WTC11 (cell line): Measurements from ENCODE around the gene STAMBPL1. TPM values are rescaled to one million over a fixed set of nuclear protein-coding genes. Genes with fewer than 3 reads are reported as not detected.

Experiments used
- ATAC-seq: fragments of 200-7000 bp; cut with Tn5 transposase; 2 replicates; pipeline ENCODE4 v1.10.0; 2021; ENCODE audit warnings: mild to moderate bottlenecking, moderate library complexity
- CTCF ChIA-PET: fragments of 300-600 bp; sonication (Branson Sonifier 250); formaldehyde crosslinking; loops from one replicate; lab custom pipeline; 2021; ENCODE audit warnings: antibody characterized with exemption; lab: Charles Lee
- POLR2A ChIA-PET: fragments of 350-600 bp; sonication (Branson Sonifier 250); formaldehyde crosslinking; loops from one replicate; lab custom pipeline; 2021; ENCODE audit warnings: antibody characterized with exemption; lab: Charles Lee
- DNase-seq: peaks from one replicate; pipeline ENCODE4 v3.0.0; 2021; ENCODE audit warnings: low spot score
- H3K27ac Mint-ChIP-seq: 2 replicates; pipeline ENCODE4 v1.8.0; 2021; ENCODE audit warnings: mixed read lengths
- H3K27me3 Mint-ChIP-seq: 2 replicates; pipeline ENCODE4 v1.8.0; 2021; ENCODE audit warnings: low read depth, mild to moderate bottlenecking, moderate library complexity, mixed read lengths
- H3K36me3 Mint-ChIP-seq: 2 replicates; pipeline ENCODE4 v1.8.0; 2021; ENCODE audit warnings: mixed read lengths
- H3K4me1 Mint-ChIP-seq: 2 replicates; pipeline ENCODE4 v1.8.0; 2022; ENCODE audit warnings: mixed read lengths
- H3K4me3 Mint-ChIP-seq: 2 replicates; pipeline ENCODE4 v1.8.0; 2021; ENCODE audit warnings: mild to moderate bottlenecking, moderate library complexity, mixed read lengths
- H3K9me3 Mint-ChIP-seq: 2 replicates; pipeline ENCODE4 v1.8.0; 2021; ENCODE audit warnings: mixed read lengths
- CBFB ChIP-seq: sonication (generic); formaldehyde crosslinking; IDR thresholded peaks from 2 replicates; pipeline ENCODE4 v1.8.1; 2022; ENCODE audit warnings: mild to moderate bottlenecking, low read depth, missing genetic modification reagents
- CREB1 ChIP-seq: sonication (generic); formaldehyde crosslinking; IDR thresholded peaks from 2 replicates; pipeline ENCODE4 v1.8.0; 2023; ENCODE audit warnings: mild to moderate bottlenecking, missing genetic modification reagents
- ELF4 ChIP-seq: sonication (generic); formaldehyde crosslinking; IDR thresholded peaks from 2 replicates; pipeline ENCODE4 v1.8.1; 2022; ENCODE audit warnings: low read depth, mild to moderate bottlenecking, moderate library complexity, missing genetic modification reagents
- FOXK1 ChIP-seq: sonication (generic); formaldehyde crosslinking; IDR thresholded peaks from 2 replicates; pipeline ENCODE4 v1.8.0; 2022; ENCODE audit warnings: mild to moderate bottlenecking, moderate library complexity, missing genetic modification reagents
- FOXP1 ChIP-seq: sonication (generic); formaldehyde crosslinking; IDR thresholded peaks from 2 replicates; pipeline ENCODE4 v1.8.0; 2022; ENCODE audit warnings: missing genetic modification reagents, mild to moderate bottlenecking, moderate library complexity, borderline replicate concordance
- GRHL2 ChIP-seq: fragments of 250-450 bp; sonication (Bioruptor Pico); IDR thresholded peaks from 2 replicates; pipeline ENCODE4 v1.8.0; 2022; ENCODE audit warnings: mild to moderate bottlenecking, moderate library complexity; ENCODE audit not compliant: insufficient replicate concordance, severe bottlenecking
- KAT7 ChIP-seq: sonication (generic); formaldehyde crosslinking; IDR thresholded peaks from 2 replicates; pipeline ENCODE4 v1.8.1; 2023; ENCODE audit warnings: missing genetic modification reagents, mild to moderate bottlenecking, borderline replicate concordance
- MYBL2 ChIP-seq: sonication (generic); formaldehyde crosslinking; IDR thresholded peaks from 2 replicates; pipeline ENCODE4 v1.8.1; 2023; ENCODE audit warnings: mild to moderate bottlenecking, moderate library complexity, missing genetic modification reagents
- NR1H2 ChIP-seq: sonication (generic); formaldehyde crosslinking; IDR thresholded peaks from 2 replicates; pipeline ENCODE4 v1.9.0; 2021; ENCODE audit warnings: mild to moderate bottlenecking, moderate library complexity, missing genetic modification reagents
- RORB ChIP-seq: fragments of 250-450 bp; sonication (Bioruptor Pico); IDR thresholded peaks from 2 replicates; pipeline ENCODE4 v1.9.0; 2021; ENCODE audit warnings: mild to moderate bottlenecking
- SOX15 ChIP-seq: fragments of 250-450 bp; sonication (Bioruptor Pico); IDR thresholded peaks from 2 replicates; pipeline ENCODE4 v1.9.0; 2021; ENCODE audit warnings: mild to moderate bottlenecking
- TCF7 ChIP-seq: sonication (generic); formaldehyde crosslinking; IDR thresholded peaks from 2 replicates; pipeline ENCODE4 v1.8.0; 2022; ENCODE audit warnings: mild to moderate bottlenecking, low read depth, missing genetic modification reagents, moderate library complexity
- ZNF121 ChIP-seq: sonication (generic); formaldehyde crosslinking; IDR thresholded peaks from 2 replicates; pipeline ENCODE4 v1.8.0; 2023; ENCODE audit warnings: missing genetic modification reagents
- ZNF138 ChIP-seq: sonication (generic); formaldehyde crosslinking; conservative IDR thresholded peaks from 2 replicates; pipeline ENCODE4 v1.8.1; 2022; ENCODE audit warnings: mild to moderate bottlenecking, moderate library complexity, missing genetic modification reagents
- ZNF263 ChIP-seq: sonication (generic); formaldehyde crosslinking; IDR thresholded peaks from 2 replicates; pipeline ENCODE4 v1.8.1; 2022; ENCODE audit warnings: low read depth, mild to moderate bottlenecking, moderate library complexity, missing genetic modification reagents
- ZNF423 ChIP-seq: fragments of 250-450 bp; sonication (Bioruptor Pico); IDR thresholded peaks from 2 replicates; pipeline ENCODE4 v2.1.2; 2022; ENCODE audit warnings: mild to moderate bottlenecking, moderate library complexity
- total RNA-seq: library from RNA; stranded (reverse); gene quantifications from 3 replicates; pipeline ENCODE4 v1.2.3, GENCODE V29; 2021
- TF ChIP-seq, protein P1 (sequence below): sonication (generic); formaldehyde crosslinking; IDR thresholded peaks from 2 replicates; pipeline ENCODE4 v1.8.0; 2022; ENCODE audit warnings: mild to moderate bottlenecking, missing genetic modification reagents
- TF ChIP-seq, protein P2 (sequence below): sonication (generic); formaldehyde crosslinking; IDR thresholded peaks from 2 replicates; pipeline ENCODE4 v1.8.0; 2022; ENCODE audit warnings: mild to moderate bottlenecking, missing genetic modification reagents
- TF ChIP-seq, protein P3 (sequence below): sonication (generic); formaldehyde crosslinking; IDR thresholded peaks from 2 replicates; pipeline ENCODE4 v1.8.1; 2023; ENCODE audit warnings: mild to moderate bottlenecking, missing genetic modification reagents, moderate library complexity
- TF ChIP-seq, protein P4 (sequence below): sonication (generic); formaldehyde crosslinking; IDR thresholded peaks from 2 replicates; pipeline ENCODE4 v1.8.0; 2022; ENCODE audit warnings: mild to moderate bottlenecking, missing genetic modification reagents
- TF ChIP-seq, protein P5 (sequence below): fragments of 250-450 bp; sonication (Bioruptor Pico); IDR thresholded peaks from 2 replicates; pipeline ENCODE4 v1.8.0; 2021; ENCODE audit warnings: mild to moderate bottlenecking

Gene STAMBPL1
- total RNA-seq, 1 experiment from 2014 or later, result 3.9 TPM

GRCh38 chr10:88966797-88967196, 86.8 kb downstream of the STAMBPL1 start:
- no peak for TF ChIP-seq ZNF138 (CRISPR knock-in tag)
- TF ChIP-seq SOX15 (CRISPR knock-in tag), result no peak
- TF ChIP-seq CREB1, result no peak
- TF ChIP-seq, protein P1, sequence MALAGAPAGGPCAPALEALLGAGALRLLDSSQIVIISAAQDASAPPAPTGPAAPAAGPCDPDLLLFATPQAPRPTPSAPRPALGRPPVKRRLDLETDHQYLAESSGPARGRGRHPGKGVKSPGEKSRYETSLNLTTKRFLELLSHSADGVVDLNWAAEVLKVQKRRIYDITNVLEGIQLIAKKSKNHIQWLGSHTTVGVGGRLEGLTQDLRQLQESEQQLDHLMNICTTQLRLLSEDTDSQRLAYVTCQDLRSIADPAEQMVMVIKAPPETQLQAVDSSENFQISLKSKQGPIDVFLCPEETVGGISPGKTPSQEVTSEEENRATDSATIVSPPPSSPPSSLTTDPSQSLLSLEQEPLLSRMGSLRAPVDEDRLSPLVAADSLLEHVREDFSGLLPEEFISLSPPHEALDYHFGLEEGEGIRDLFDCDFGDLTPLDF (CRISPR knock-in tag), result no peak
- TF ChIP-seq MYBL2 (CRISPR knock-in tag), result no peak
- no peak for TF ChIP-seq FOXP1 (CRISPR knock-in tag)
- no peak for TF ChIP-seq GRHL2 (CRISPR knock-in tag)
- no peak for TF ChIP-seq NR1H2
- TF ChIP-seq ZNF121 (CRISPR knock-in tag), result no peak
- no peak for TF ChIP-seq FOXK1
- TF ChIP-seq TCF7 (CRISPR knock-in tag), result no peak
- no peak for TF ChIP-seq KAT7 (CRISPR knock-in tag)
- TF ChIP-seq, protein P2, sequence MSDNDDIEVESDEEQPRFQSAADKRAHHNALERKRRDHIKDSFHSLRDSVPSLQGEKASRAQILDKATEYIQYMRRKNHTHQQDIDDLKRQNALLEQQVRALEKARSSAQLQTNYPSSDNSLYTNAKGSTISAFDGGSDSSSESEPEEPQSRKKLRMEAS (CRISPR knock-in tag), result no peak
- H3K4me3 Mint-ChIP-seq, result no peak overlapping the region
- H3K36me3 Mint-ChIP-seq, result no peaks in the 10 kb centered on the region
- H3K4me1 Mint-ChIP-seq, result peaks cover 22% of the 10 kb centered on the region
- ChIA-PET POLR2A (no interaction called here), CTCF (interaction anchor here (1.1 kb wide), 1 partner anchor 32 kb away, joined by 4 read pairs; no protein-coding TSS in a partner anchor)
- H3K27me3 Mint-ChIP-seq, result no peaks in the 10 kb centered on the region
- no peak for DNase-seq
- no peaks in the 10 kb centered on the region for H3K9me3 Mint-ChIP-seq
- no peak overlapping the region for H3K27ac Mint-ChIP-seq
- ATAC-seq, result no peak

DNA sequence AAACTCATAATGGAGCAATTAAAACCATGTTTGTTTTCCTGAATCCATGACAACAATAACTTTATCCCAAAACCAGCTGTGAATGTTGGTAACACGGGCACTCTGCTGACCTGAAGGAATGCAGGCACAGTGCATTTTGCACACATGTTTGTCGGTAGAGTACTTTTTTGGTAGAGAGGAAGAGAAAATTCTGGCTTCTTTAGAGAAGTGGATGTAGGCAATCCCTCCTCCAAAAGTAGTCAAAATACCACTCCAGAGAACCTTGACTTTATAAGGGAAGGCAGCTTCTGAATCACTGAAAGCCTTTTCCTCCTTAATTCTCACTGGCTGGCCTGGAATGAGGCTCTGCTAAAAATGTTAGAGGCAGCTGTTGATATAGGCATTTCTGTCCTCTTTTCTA, 88.3 kb downstream of the STAMBPL1 start:
- ATAC-seq, result no peak
- CTCF ChIA-PET, result no interaction called here
- H3K27ac Mint-ChIP-seq, result no peak overlapping the region

More for the DNA sequence above, 88.3 kb downstream of the STAMBPL1 start:
- H3K27me3 Mint-ChIP-seq, result no peaks in the 10 kb centered on the region
- DNase-seq, result no peak
- H3K36me3 Mint-ChIP-seq, result no peaks in the 10 kb centered on the region
- H3K4me1 Mint-ChIP-seq, result peaks cover 22% of the 10 kb centered on the region
- TF ChIP-seq ZNF121 (CRISPR knock-in tag) (no peak), TCF7 (CRISPR knock-in tag) (no peak), ELF4 (CRISPR knock-in tag) (no peak), RORB (CRISPR knock-in tag) (no peak), MYBL2 (CRISPR knock-in tag) (no peak), NR1H2 (no peak), CBFB (CRISPR knock-in tag) (no peak), ZNF263 (no peak), ZNF423 (no peak)
- TF ChIP-seq, protein P3, sequence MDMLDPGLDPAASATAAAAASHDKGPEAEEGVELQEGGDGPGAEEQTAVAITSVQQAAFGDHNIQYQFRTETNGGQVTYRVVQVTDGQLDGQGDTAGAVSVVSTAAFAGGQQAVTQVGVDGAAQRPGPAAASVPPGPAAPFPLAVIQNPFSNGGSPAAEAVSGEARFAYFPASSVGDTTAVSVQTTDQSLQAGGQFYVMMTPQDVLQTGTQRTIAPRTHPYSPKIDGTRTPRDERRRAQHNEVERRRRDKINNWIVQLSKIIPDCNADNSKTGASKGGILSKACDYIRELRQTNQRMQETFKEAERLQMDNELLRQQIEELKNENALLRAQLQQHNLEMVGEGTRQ (CRISPR knock-in tag), result no peak
- TF ChIP-seq, protein P4, sequence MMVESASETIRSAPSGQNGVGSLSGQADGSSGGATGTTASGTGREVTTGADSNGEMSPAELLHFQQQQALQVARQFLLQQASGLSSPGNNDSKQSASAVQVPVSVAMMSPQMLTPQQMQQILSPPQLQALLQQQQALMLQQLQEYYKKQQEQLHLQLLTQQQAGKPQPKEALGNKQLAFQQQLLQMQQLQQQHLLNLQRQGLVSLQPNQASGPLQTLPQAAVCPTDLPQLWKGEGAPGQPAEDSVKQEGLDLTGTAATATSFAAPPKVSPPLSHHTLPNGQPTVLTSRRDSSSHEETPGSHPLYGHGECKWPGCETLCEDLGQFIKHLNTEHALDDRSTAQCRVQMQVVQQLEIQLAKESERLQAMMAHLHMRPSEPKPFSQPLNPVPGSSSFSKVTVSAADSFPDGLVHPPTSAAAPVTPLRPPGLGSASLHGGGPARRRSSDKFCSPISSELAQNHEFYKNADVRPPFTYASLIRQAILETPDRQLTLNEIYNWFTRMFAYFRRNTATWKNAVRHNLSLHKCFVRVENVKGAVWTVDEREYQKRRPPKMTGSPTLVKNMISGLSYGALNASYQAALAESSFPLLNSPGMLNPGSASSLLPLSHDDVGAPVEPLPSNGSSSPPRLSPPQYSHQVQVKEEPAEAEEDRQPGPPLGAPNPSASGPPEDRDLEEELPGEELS (CRISPR knock-in tag), result no peak
- TF ChIP-seq, protein P5, sequence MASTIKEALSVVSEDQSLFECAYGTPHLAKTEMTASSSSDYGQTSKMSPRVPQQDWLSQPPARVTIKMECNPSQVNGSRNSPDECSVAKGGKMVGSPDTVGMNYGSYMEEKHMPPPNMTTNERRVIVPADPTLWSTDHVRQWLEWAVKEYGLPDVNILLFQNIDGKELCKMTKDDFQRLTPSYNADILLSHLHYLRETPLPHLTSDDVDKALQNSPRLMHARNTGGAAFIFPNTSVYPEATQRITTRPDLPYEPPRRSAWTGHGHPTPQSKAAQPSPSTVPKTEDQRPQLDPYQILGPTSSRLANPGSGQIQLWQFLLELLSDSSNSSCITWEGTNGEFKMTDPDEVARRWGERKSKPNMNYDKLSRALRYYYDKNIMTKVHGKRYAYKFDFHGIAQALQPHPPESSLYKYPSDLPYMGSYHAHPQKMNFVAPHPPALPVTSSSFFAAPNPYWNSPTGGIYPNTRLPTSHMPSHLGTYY (CRISPR knock-in tag), result no peak
- TF ChIP-seq, all 79 proteins: peak for 0
- H3K4me3 Mint-ChIP-seq, result no peak overlapping the region
- POLR2A ChIA-PET, result no interaction called here
- H3K9me3 Mint-ChIP-seq, result no peaks in the 10 kb centered on the region
